ENCODE results near the gene ZKSCAN8.

GRCh38 chr6:28111964-28112363, 29.7 kb upstream of the ZKSCAN8 start:
- TF ChIP-seq CTCF (conservative IDR thresholded peaks at IDR 0.05; ENCODE audit: low read depth, low read length) (no peak), EZH2 (IDR thresholded peaks at IDR 0.05; ENCODE audit: low read length, unreplicated experiment) (no peak), EZH2phosphoT487 (IDR thresholded peaks at IDR 0.05; ENCODE audit: borderline replicate concordance, low read length) (no peak)

Measured in PC-3 (cell line).